ENCODE measurements around the gene BATF.

DNA sequence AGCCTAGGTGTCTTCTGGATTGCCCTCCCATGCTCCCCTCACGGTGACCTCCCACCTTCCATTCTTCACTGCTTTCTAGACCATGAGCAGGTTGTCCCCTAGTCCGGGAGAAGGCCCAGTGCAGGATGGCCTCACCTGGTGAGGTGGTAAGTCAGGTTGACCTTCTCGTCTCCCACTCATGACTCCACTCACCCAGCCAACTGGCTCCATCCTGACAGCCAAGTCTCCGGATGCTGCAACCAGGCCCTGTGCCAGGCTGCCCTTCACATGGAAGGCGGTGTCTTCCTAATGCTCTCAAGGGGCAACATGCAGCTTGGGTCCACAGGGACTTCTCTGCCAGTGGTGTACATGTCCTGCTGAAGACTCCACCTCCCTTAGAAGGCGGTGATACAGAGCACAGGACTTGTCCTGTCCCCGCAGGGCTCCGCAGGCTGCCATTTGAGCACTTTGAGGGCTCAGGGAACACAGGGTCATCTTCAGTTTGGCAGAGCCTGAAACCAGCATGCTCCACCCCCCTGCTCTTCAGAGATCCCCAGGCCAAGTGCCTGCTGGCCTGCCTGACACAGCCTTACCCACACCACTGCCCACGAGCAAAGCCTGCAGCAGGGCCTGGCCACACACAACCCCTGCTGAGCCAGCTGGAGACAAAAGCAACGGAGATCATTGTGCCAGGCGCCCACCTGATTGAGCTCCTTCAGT, 25.4 kb downstream of the BATF start:
- TF ChIP-seq, protein P1, sequence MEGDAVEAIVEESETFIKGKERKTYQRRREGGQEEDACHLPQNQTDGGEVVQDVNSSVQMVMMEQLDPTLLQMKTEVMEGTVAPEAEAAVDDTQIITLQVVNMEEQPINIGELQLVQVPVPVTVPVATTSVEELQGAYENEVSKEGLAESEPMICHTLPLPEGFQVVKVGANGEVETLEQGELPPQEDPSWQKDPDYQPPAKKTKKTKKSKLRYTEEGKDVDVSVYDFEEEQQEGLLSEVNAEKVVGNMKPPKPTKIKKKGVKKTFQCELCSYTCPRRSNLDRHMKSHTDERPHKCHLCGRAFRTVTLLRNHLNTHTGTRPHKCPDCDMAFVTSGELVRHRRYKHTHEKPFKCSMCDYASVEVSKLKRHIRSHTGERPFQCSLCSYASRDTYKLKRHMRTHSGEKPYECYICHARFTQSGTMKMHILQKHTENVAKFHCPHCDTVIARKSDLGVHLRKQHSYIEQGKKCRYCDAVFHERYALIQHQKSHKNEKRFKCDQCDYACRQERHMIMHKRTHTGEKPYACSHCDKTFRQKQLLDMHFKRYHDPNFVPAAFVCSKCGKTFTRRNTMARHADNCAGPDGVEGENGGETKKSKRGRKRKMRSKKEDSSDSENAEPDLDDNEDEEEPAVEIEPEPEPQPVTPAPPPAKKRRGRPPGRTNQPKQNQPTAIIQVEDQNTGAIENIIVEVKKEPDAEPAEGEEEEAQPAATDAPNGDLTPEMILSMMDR (IDR thresholded peaks at IDR 0.05): no peak
- TF ChIP-seq POLR2AphosphoS5 (IDR thresholded peaks at IDR 0.05; ENCODE audit: low read depth, low read length): no peak
